Prostate gland (tissue), 2 donors: Measurements from ENCODE around the gene IQSEC3. TPM values are rescaled to one million over a fixed set of nuclear protein-coding genes. Genes with fewer than 3 reads are reported as not detected.

Source experiments
- DNase-seq: peaks from one replicate; pipeline ENCODE4 v3.0.0-alpha.2; 2019; ENCODE audit warnings: low spot score
- H3K27ac ChIP-seq, 2 donors: fragments of 200-600 bp; sonication (generic); 2 replicates each; pipeline ENCODE4 v1.5.1; 2017 to 2019
- H3K27me3 ChIP-seq: fragments of 200-600 bp; sonication (generic); replicated peaks from 2 replicates; pipeline ENCODE4 v1.5.1; 2019; ENCODE audit not compliant: insufficient read depth
- H3K36me3 ChIP-seq, 2 donors: fragments of 200-600 bp; sonication (generic); 1 replicate in 1 of 2; 2 replicates in 1 of 2; pipeline versions ENCODE4 v1.5.1 to v1.8.1; 2017 to 2019
- H3K4me1 ChIP-seq: fragments of 200-600 bp; sonication (generic); replicated peaks from 2 replicates; pipeline ENCODE4 v1.5.1; 2019
- H3K4me3 ChIP-seq, 2 donors: fragments of 200-600 bp; sonication (generic); 2 replicates each; pipeline ENCODE4 v1.5.1; 2017 to 2019
- H3K9me3 ChIP-seq: fragments of 200-600 bp; sonication (generic); 2 replicates; pipeline ENCODE4 v1.5.1; 2017
- CTCF ChIP-seq, 4 experiments: fragments of 200-600 bp in 2 of 4; fragments of 450-650 bp in 2 of 4; sonication (generic) in 2 of 4; IDR thresholded peaks; 1 replicate in 3 of 4; 2 replicates in 1 of 4; pipeline ENCODE4 v1.5.1; 2016 to 2019; ENCODE audit warnings: antibody characterized with exemption in 4 of 4, mild to moderate bottlenecking in 2 of 4, moderate library complexity in 2 of 4
- POLR2A ChIP-seq: fragments of 450-650 bp; IDR thresholded peaks from one replicate; pipeline ENCODE4 v1.6.1; 2016; ENCODE audit warnings: antibody characterized with exemption, mild to moderate bottlenecking
- POLR2AphosphoS5 ChIP-seq: sonication (generic); formaldehyde crosslinking; IDR thresholded peaks from one replicate; pipeline ENCODE4 v1.6.1; 2017; ENCODE audit warnings: antibody characterized with exemption
- WGBS: methylation state at CpG from one replicate; pipeline ENCODE4 v1.1.5; 2018; 5-methylcytosine and 5-hydroxymethylcytosine counted together
- intact Hi-C: fragments of 100-400 bp; cut with DNase I; formaldehyde crosslinking; loops from one replicate; pipeline ENCODE4 v1.14.2; 2022
- total RNA-seq, 2 donors: library from RNA; depleted of rRNA; stranded (reverse); fragments of >200 nt; gene quantifications; one replicate each; pipeline ENCODE4 v1.1.0, GENCODE V29; 2016

The IQSEC3 gene
- total RNA-seq, 2 donors from 2014 or later, result 0.14 to 2.6 TPM

GRCh38 chr12:220491-220890 lies 153.9 kb downstream of the IQSEC3 start:
- H3K36me3 ChIP-seq, result no peaks in the 10 kb centered on the region
- H3K4me1 ChIP-seq, result no peaks in the 10 kb centered on the region
- H3K4me3 ChIP-seq, result no peak overlapping the region
- no peaks in the 10 kb centered on the region for H3K9me3 ChIP-seq
- no peak overlapping the region for H3K27ac ChIP-seq
- WGBS, result 71% methylated on average over 6 of the region's 6 CpGs
- no peaks in the 10 kb centered on the region for H3K27me3 ChIP-seq
- no peak for TF ChIP-seq POLR2AphosphoS5
- no peak for TF ChIP-seq CTCF (IDR thresholded peaks at IDR 0.05)
- TF ChIP-seq POLR2A, result no peak
- intact Hi-C loops, result no loop called here
- no peak for DNase-seq

GRCh38 chr12:220946-221550 lies 154.5 kb downstream of the IQSEC3 start:
- intact Hi-C loops, result no loop called here
- Histone ChIP-seq H3K36me3 (no peaks in the 10 kb centered on the region), H3K27me3 (no peaks in the 10 kb centered on the region), H3K4me3 (no peak overlapping the region), H3K4me1 (no peaks in the 10 kb centered on the region), H3K27ac (no peak overlapping the region), H3K9me3 (no peaks in the 10 kb centered on the region)
- WGBS, result 83% methylated on average over 19 of the region's 19 CpGs
- DNase-seq, result no peak
- TF ChIP-seq POLR2A, result no peak

GRCh38 chr12:221736-222135 lies 155.2 kb downstream of the IQSEC3 start:
- DNase-seq, result no peak
- no peak overlapping the region for H3K4me3 ChIP-seq
- H3K36me3 ChIP-seq, result no peaks in the 10 kb centered on the region
- WGBS, result 84% methylated on average over 6 of the region's 6 CpGs
- TF ChIP-seq POLR2A (no peak), POLR2AphosphoS5 (no peak), CTCF (IDR thresholded peaks at IDR 0.05) (no peak)
- H3K4me1 ChIP-seq, result no peaks in the 10 kb centered on the region
- no peak overlapping the region for H3K27ac ChIP-seq
- intact Hi-C loops, result no loop called here
- H3K9me3 ChIP-seq, result no peaks in the 10 kb centered on the region
- H3K27me3 ChIP-seq, result no peaks in the 10 kb centered on the region

GRCh38 chr12:223841-224240 lies 157.3 kb downstream of the IQSEC3 start:
- no peak overlapping the region for H3K27ac ChIP-seq
- no peaks in the 10 kb centered on the region for H3K27me3 ChIP-seq
- H3K9me3 ChIP-seq, result no peaks in the 10 kb centered on the region
- no peak for DNase-seq
- intact Hi-C loops, result no loop called here
- no peaks in the 10 kb centered on the region for H3K4me1 ChIP-seq
- TF ChIP-seq CTCF (IDR thresholded peaks at IDR 0.05) (no peak), POLR2A (no peak), POLR2AphosphoS5 (no peak)
- H3K4me3 ChIP-seq, result no peak overlapping the region
- no peaks in the 10 kb centered on the region for H3K36me3 ChIP-seq
- 82% methylated on average over 11 of the region's 11 CpGs for WGBS

GRCh38 chr12:224330-224729 lies 157.8 kb downstream of the IQSEC3 start:
- Histone ChIP-seq H3K27me3 (no peaks in the 10 kb centered on the region), H3K9me3 (no peaks in the 10 kb centered on the region), H3K4me1 (no peaks in the 10 kb centered on the region), H3K27ac (no peak overlapping the region), H3K4me3 (no peak overlapping the region), H3K36me3 (no peaks in the 10 kb centered on the region)
- DNase-seq, result no peak
- WGBS, result 94% methylated on average over 9 of the region's 9 CpGs
- intact Hi-C loops, result no loop called here
- no peak for TF ChIP-seq CTCF (IDR thresholded peaks at IDR 0.05)
- no peak for TF ChIP-seq POLR2A
- TF ChIP-seq POLR2AphosphoS5, result no peak
